Aorta (tissue), 5 donors: ENCODE data around the gene SEC14L2. TPM values are rescaled to one million over a fixed set of nuclear protein-coding genes. Genes with fewer than 3 reads are reported as not detected.

Experiments
- ATAC-seq: fragments of 200-7000 bp; cut with Tn5 transposase; one replicate; pipeline ENCODE4 v1.9.1; 2022; ENCODE audit warnings: moderate library complexity; ENCODE audit not compliant: low FRiP score
- DNase-seq, 2 donors: peaks; one replicate each; pipeline ENCODE4 v3.0.0-alpha.2; 2020
- H3K27ac ChIP-seq, 2 donors: one replicate each; pipeline ENCODE4 v1.5.1; 2013; ENCODE audit warnings: low read length in 2 of 2, mild to moderate bottlenecking in 2 of 2, moderate library complexity in 2 of 2, control low read depth in 1 of 2, inconsistent platforms in 1 of 2, low read depth in 1 of 2
- H3K27me3 ChIP-seq, 2 donors: one replicate each; pipeline ENCODE4 v1.6.1; 2013; ENCODE audit warnings: control low read depth in 1 of 2, low read length in 1 of 2, mild to moderate bottlenecking in 1 of 2, moderate library complexity in 1 of 2; ENCODE audit not compliant: insufficient read depth in 2 of 2, control insufficient read depth in 1 of 2
- H3K36me3 ChIP-seq, 2 donors: one replicate each; pipeline ENCODE4 v1.6.1; 2013; ENCODE audit warnings: control low read depth in 1 of 2, low read length in 1 of 2, mild to moderate bottlenecking in 1 of 2; ENCODE audit not compliant: insufficient read depth in 2 of 2, control insufficient read depth in 1 of 2
- H3K4me1 ChIP-seq, 2 donors: one replicate each; pipeline ENCODE4 v1.6.1; 2013; ENCODE audit warnings: low read length in 2 of 2, control low read depth in 1 of 2, mild to moderate bottlenecking in 1 of 2, moderate library complexity in 1 of 2; ENCODE audit not compliant: insufficient read depth in 2 of 2, control insufficient read depth in 1 of 2
- H3K4me3 ChIP-seq, 2 donors: one replicate each; pipeline ENCODE4 v1.5.1; 2013; ENCODE audit warnings: low read length in 2 of 2, control low read depth in 1 of 2, mild to moderate bottlenecking in 1 of 2
- H3K9me3 ChIP-seq: one replicate; pipeline ENCODE4 v1.6.1; 2013; ENCODE audit warnings: mild to moderate bottlenecking, low read length; ENCODE audit not compliant: control insufficient read depth
- WGBS, 2 donors: extraction: QIAGEN DNeasy Blood & Tissue Kit; methylation state at CpG; one replicate each; pipeline ENCODE4 v1.1.7; 2013; 5-methylcytosine and 5-hydroxymethylcytosine counted together
- intact Hi-C, 2 donors: fragments of 100-400 bp; cut with DNase I; formaldehyde crosslinking; loops; one replicate each; pipeline versions ENCODE4 v1.14.2 to v1.15.0; 2022
- polyA plus RNA-seq, 2 donors: library from polyadenylated mRNA; stranded (reverse); fragments of 200-250 nt; gene quantifications; one replicate each; pipeline ENCODE4 v1.2.3, GENCODE V29; 2013
- total RNA-seq, 2 donors: library from RNA; stranded (reverse); fragmentation: NEBNext Ultra II Directional; extraction: Animal tissue kit (Norgen Biotek cat#: 25700); gene quantifications; one replicate each; pipeline ENCODE4 v1.2.1, GENCODE V29; 2021
- donor health status: healthy with polysubstance abuse.
- donor health status: Bipolar disorder and iron deficiency.
- donor health status: DM: no; HTN: no; CAD: no.
- donor health status: DM: no; HTN: no; CAD: no.
- donor health status: DM: yes; HTN: yes; CAD: no.

The SEC14L2 gene
- total and polyA plus RNA-seq, 4 donors, result 11.8 to 14.7 (median 13.0) TPM

DNA sequence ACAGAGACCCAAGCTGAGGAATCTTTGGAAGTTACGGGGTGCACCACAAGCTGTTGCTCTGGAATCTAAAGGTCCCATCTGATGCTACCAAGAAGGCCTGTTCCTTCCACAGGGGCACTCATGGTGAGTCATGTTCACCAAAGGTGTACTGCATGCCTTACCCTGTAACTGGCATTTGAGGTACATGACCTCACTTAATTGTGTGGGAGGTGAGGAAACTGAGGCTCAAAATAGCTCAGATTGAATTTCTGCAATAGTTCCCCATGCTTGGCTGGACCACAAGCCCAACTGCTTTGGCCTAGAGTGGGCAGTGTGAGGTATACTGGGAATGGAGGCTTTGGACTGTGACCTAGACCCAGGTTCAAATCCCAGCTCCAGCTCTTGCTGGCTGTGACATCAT, 37.0 kb downstream of the SEC14L2 start:
- ATAC-seq, result no peak
- WGBS, 2 donors, result 97 to 100% methylated on average over 1 of the region's 1 CpG
- intact Hi-C loops, result no loop called here
- Histone ChIP-seq H3K4me1 (no peaks in the 10 kb centered on the region), H3K27me3 (no peaks in the 10 kb centered on the region), H3K9me3 (no peaks in the 10 kb centered on the region), H3K36me3 (no peaks in the 10 kb centered on the region), H3K4me3 (no peak overlapping the region), H3K27ac (no peak overlapping the region)
- no peak for DNase-seq

DNA sequence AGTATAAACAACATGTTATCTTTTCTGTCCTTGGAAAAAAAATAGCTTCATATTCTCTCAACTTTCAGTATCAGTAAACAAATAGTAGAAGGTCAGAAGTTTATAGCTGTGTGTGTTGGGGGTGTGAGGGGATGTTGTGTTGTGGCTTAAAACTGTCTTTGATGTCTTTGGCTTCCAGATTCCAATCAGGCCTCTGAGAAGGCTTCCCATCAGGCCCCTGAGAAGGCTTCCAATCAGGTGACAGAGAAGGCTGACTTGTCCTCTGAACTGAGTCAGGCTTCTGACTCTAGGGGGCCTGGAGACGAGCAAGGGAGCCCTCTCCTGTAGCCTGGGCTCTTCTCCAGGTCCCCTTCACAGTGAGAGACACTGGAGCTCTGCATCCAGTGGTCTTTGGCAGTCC, 38.0 kb downstream of the SEC14L2 start:
- Histone ChIP-seq H3K9me3 (no peaks in the 10 kb centered on the region), H3K27me3 (no peaks in the 10 kb centered on the region), H3K4me3 (no peak overlapping the region), H3K4me1 (no peaks in the 10 kb centered on the region), H3K36me3 (no peaks in the 10 kb centered on the region), H3K27ac (no peak overlapping the region)
- whole genome bisulfite sequencing, 2 donors, result 67 to 73% methylated on average over 1 of the region's 1 CpG
- DNase-seq, result peak in 1 of 2 donors; percentile 9
- intact Hi-C loops, result no loop called here
- ATAC-seq, result no peak

GRCh38 chr22:30435674-30436126, 38.9 kb downstream of the SEC14L2 start:
- no peaks in the 10 kb centered on the region for H3K9me3 ChIP-seq
- H3K4me3 ChIP-seq, result no peak overlapping the region
- no peak for ATAC-seq
- H3K36me3 ChIP-seq, result no peaks in the 10 kb centered on the region
- peak; percentile 61 to 75 for DNase-seq
- no peaks in the 10 kb centered on the region for H3K4me1 ChIP-seq
- no peak overlapping the region for H3K27ac ChIP-seq
- WGBS, 2 donors, result 88 to 92% methylated on average over 6 of the region's 6 CpGs
- intact Hi-C loops, result no loop called here
- H3K27me3 ChIP-seq, result no peaks in the 10 kb centered on the region

- H3K27ac ChIP-seq, result no peak overlapping the region
- H3K27me3 ChIP-seq, result no peaks in the 10 kb centered on the region
- intact Hi-C loops, result no loop called here
- WGBS, 2 donors, result 80 to 90% methylated on average over 2 of the region's 2 CpGs
- no peak for ATAC-seq
- peak in 1 of 2 donors; percentile 28 for DNase-seq
- no peak overlapping the region for H3K4me3 ChIP-seq
- no peaks in the 10 kb centered on the region for H3K4me1 ChIP-seq
- no peaks in the 10 kb centered on the region for H3K9me3 ChIP-seq
- H3K36me3 ChIP-seq, result no peaks in the 10 kb centered on the region
Observed at GRCh38 chr22:30436196-30436595, 39.4 kb downstream of the SEC14L2 start.

DNA sequence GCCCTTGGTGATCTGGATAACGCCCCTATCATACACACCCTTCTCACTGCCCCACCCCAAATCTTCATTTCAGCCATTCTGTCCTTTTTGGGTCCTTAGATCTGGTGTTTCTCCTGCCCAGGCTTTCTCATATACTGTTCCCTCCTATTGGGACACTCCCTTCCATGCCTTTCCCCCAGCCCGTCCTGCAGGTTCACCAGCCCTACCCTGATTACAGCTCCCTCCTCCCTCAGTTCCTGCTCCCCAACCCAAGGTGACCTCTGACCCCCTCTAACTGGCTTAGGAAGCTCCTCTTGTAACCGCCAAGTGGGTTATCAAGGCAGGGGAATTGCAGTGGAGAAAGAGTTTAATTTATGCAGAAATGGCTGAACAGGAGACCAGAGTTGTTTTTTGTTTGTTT, 41.7 kb downstream of the SEC14L2 start:
- WGBS, 2 donors, result 72% methylated on average over 3 of the region's 3 CpGs
- ATAC-seq (no peak), DNase-seq (peak in 1 of 2 donors; percentile 52)
- H3K4me3 ChIP-seq, result no peak overlapping the region
- no peaks in the 10 kb centered on the region for H3K36me3 ChIP-seq
- H3K27ac ChIP-seq, result no peak overlapping the region
- intact Hi-C loops, result no loop called here
- H3K27me3 ChIP-seq, result no peaks in the 10 kb centered on the region
- no peaks in the 10 kb centered on the region for H3K9me3 ChIP-seq
- H3K4me1 ChIP-seq, result no peaks in the 10 kb centered on the region

- H3K9me3 ChIP-seq, result no peaks in the 10 kb centered on the region
- H3K27me3 ChIP-seq, result no peaks in the 10 kb centered on the region
- H3K4me3 ChIP-seq, result no peak overlapping the region
- 88 to 91% methylated on average over 4 of the region's 4 CpGs for WGBS, 2 donors
- peak in 1 of 2 donors; percentile 10 for DNase-seq
- no peaks in the 10 kb centered on the region for H3K36me3 ChIP-seq
- H3K4me1 ChIP-seq, result no peaks in the 10 kb centered on the region
- no peak overlapping the region for H3K27ac ChIP-seq
- intact Hi-C loops, result no loop called here
- no peak for ATAC-seq
Observed at GRCh38 chr22:30439226-30439625, 42.4 kb downstream of the SEC14L2 start.

- Histone ChIP-seq H3K27ac (no peak overlapping the region), H3K4me3 (no peak overlapping the region), H3K36me3 (no peaks in the 10 kb centered on the region), H3K4me1 (no peaks in the 10 kb centered on the region), H3K27me3 (peaks cover 0 to 2% of the 10 kb centered on the region in 2 donors), H3K9me3 (no peaks in the 10 kb centered on the region)
- DNase-seq, result no peak
- intact Hi-C loops, result no loop called here
- 85 to 87% methylated on average over 11 of the region's 11 CpGs for WGBS, 2 donors
- no peak for ATAC-seq
Observed at GRCh38 chr22:30439836-30440235, 43.0 kb downstream of the SEC14L2 start.

- no peak overlapping the region for H3K4me3 ChIP-seq
- no peak for ATAC-seq
- H3K4me1 ChIP-seq, result no peaks in the 10 kb centered on the region
- no peaks in the 10 kb centered on the region for H3K36me3 ChIP-seq
- no peak overlapping the region for H3K27ac ChIP-seq
- no peaks in the 10 kb centered on the region for H3K9me3 ChIP-seq
- 79% methylated on average over 9 of the region's 9 CpGs for WGBS, 2 donors
- intact Hi-C loops, result no loop called here
- DNase-seq, result no peak
- H3K27me3 ChIP-seq, result peaks cover 0 to 2% of the 10 kb centered on the region in 2 donors
Observed at GRCh38 chr22:30441088-30441487, 44.3 kb downstream of the SEC14L2 start.

DNA sequence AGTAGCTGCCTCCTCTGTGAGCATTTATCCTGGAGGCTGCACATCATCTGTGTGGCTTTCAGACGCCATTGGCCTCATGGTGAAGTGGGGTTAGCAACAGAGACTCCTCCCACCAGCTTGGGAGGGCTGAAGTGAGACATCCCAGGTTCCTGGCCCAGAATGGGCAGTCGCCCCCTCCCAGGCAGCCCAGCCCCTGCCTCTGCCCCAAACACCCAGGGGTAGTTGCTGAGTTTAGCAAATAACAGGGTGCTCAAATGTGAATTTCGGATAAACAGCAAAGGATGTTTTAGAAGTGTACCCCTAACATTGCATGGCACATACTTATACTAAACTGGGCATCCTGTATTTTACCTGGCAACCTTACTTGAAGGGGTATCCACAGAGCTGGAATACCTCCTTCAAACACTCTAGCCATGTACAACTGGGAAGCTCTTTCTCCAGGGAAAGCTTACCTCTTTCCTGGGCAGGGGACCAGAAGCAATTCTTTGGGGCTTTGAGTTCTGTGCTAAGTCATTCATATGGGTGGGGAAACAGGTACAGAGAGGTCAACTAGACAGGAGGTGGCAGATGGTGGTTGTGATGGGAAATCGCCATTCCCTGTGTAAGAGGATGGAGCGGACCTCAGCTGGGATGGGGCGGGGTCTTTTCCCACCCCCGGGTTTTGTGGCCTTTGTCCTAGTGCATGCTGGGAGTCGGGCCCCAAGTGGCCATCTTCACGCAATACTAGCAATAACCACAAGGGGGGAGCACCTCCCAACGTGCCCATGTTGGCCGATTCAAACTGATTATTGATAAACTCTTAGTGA, 48.0 kb downstream of the SEC14L2 start:
- 24 to 25% methylated on average over 11 of the region's 11 CpGs for WGBS, 2 donors
- Histone ChIP-seq H3K9me3 (no peaks in the 10 kb centered on the region), H3K27ac (no peak overlapping the region), H3K4me3 (no peak overlapping the region), H3K27me3 (peaks cover 0 to 2% of the 10 kb centered on the region in 2 donors), H3K36me3 (no peaks in the 10 kb centered on the region), H3K4me1 (no peaks in the 10 kb centered on the region)
- ATAC-seq (no peak), DNase-seq (no peak)
- intact Hi-C loops, result no loop called here
